ENCODE data around the gene CNOT4. TPM values are rescaled to one million over a fixed set of nuclear protein-coding genes. Genes with fewer than 3 reads are reported as not detected.
"Not testable (repeated sequence)": the region's sequence is repeated elsewhere in the genome, so short reads cannot be mapped to it uniquely, and the experiment has no call there.

CNOT4 gene
- total RNA-seq, 2 donors from 2014 or later, result 19.0 to 44.7 TPM

- DNase-seq (ENCODE audit: low spot score), result no peak
- no peaks in the 10 kb centered on the region for H3K36me3 ChIP-seq
- TF ChIP-seq CTCF (IDR thresholded peaks at IDR 0.05), result no peak
- TF ChIP-seq POLR2A (IDR thresholded peaks at IDR 0.05), result no peak
- no peak for TF ChIP-seq POLR2AphosphoS5 (IDR thresholded peaks at IDR 0.05)
- H3K4me1 ChIP-seq (replicated peaks), result no peaks in the 10 kb centered on the region
- intact Hi-C loops (cut with DNase I), result no loop called here
- H3K9me3 ChIP-seq, result no peaks in the 10 kb centered on the region
- H3K27me3 ChIP-seq (replicated peaks; ENCODE audit: insufficient read depth), result no peaks in the 10 kb centered on the region
- peak overlapping the region; percentile 92 to 93 for H3K27ac ChIP-seq
- WGBS, result 0% methylated on average over 14 of the region's 14 CpGs
- H3K4me3 ChIP-seq, result peak overlapping the region; percentile 62 to 76
These were observed 388 bp downstream of the CNOT4 start for GRCh38 chr7:135509589-135509838.

GRCh38 chr7:135508883-135509588 is 866 bp downstream of the CNOT4 start:
- TF ChIP-seq CTCF (IDR thresholded peaks at IDR 0.05) (no peak), POLR2A (IDR thresholded peaks at IDR 0.05) (no peak), POLR2AphosphoS5 (IDR thresholded peaks at IDR 0.05) (no peak)

GRCh38 chr7:135501402-135501801 is 8.5 kb downstream of the CNOT4 start:
- TF ChIP-seq POLR2A (IDR thresholded peaks at IDR 0.05) (no peak), POLR2AphosphoS5 (IDR thresholded peaks at IDR 0.05) (no peak), CTCF (IDR thresholded peaks at IDR 0.05) (no peak)
- H3K27ac ChIP-seq, result no peak overlapping the region
- no peak for DNase-seq (ENCODE audit: low spot score)
- no peak overlapping the region for H3K4me3 ChIP-seq
- intact Hi-C loops (cut with DNase I), result no loop called here
- no peaks in the 10 kb centered on the region for H3K4me1 ChIP-seq (replicated peaks)
- WGBS, result 97% methylated on average over 2 of the region's 2 CpGs
- H3K9me3 ChIP-seq, result no peaks in the 10 kb centered on the region
- no peaks in the 10 kb centered on the region for H3K36me3 ChIP-seq
- no peaks in the 10 kb centered on the region for H3K27me3 ChIP-seq (replicated peaks; ENCODE audit: insufficient read depth)

More at GRCh38 chr7:135508883-135509588, 866 bp downstream of the CNOT4 start:
- intact Hi-C loops (cut with DNase I), result no loop called here
- under 1% methylated on average over 17 of the region's 17 CpGs for WGBS
- Histone ChIP-seq H3K36me3 (no peaks in the 10 kb centered on the region), H3K9me3 (no peaks in the 10 kb centered on the region), H3K4me1 (replicated peaks) (no peaks in the 10 kb centered on the region), H3K4me3 (peak overlapping the region; percentile 62 to 76), H3K27me3 (replicated peaks; ENCODE audit: insufficient read depth) (no peaks in the 10 kb centered on the region), H3K27ac (peak overlapping the region; percentile 92 to 93)
- peak; percentile 7 for DNase-seq (ENCODE audit: low spot score)

- intact Hi-C loops (cut with DNase I), result no loop called here
- TF ChIP-seq POLR2AphosphoS5 (IDR thresholded peaks at IDR 0.05) (no peak), CTCF (IDR thresholded peaks at IDR 0.05) (no peak), POLR2A (IDR thresholded peaks at IDR 0.05) (no peak)
- WGBS, result 70% methylated on average over 3 of the region's 3 CpGs
- H3K9me3 ChIP-seq, result no peaks in the 10 kb centered on the region
- H3K36me3 ChIP-seq, result no peaks in the 10 kb centered on the region
- H3K4me3 ChIP-seq, result no peak overlapping the region
- DNase-seq (ENCODE audit: low spot score), result no peak
- H3K4me1 ChIP-seq (replicated peaks), result no peaks in the 10 kb centered on the region
- H3K27me3 ChIP-seq (replicated peaks; ENCODE audit: insufficient read depth), result no peaks in the 10 kb centered on the region
- no peak overlapping the region for H3K27ac ChIP-seq
These were observed 10.1 kb downstream of the CNOT4 start for GRCh38 chr7:135499818-135500217.

GRCh38 chr7:135497161-135497560 is 12.7 kb downstream of the CNOT4 start:
- 95% methylated on average over 6 of the region's 6 CpGs for WGBS
- H3K4me3 ChIP-seq; H3K9me3 ChIP-seq; H3K4me1 ChIP-seq (replicated peaks); H3K36me3 ChIP-seq; DNase-seq (ENCODE audit: low spot score); H3K27me3 ChIP-seq (replicated peaks; ENCODE audit: insufficient read depth); intact Hi-C loops (cut with DNase I); H3K27ac ChIP-seq: not testable (repeated sequence)

All from prostate gland (tissue), 2 donors.